ENCODE results near the gene HOXD3.

HOXD3 gene

GRCh38 chr2:176156807-176157498, at the start of gene HOXD3:
HOXD3 (plus strand) TSS chr2:176157307; CDS start chr2:176169115, 11,808 bp downstream.
- in situ Hi-C loops (cut with MboI; ENCODE audit: low sequenced_read_pairs), result no loop called here

- in situ Hi-C loops (cut with MboI; ENCODE audit: low sequenced_read_pairs), result no loop called here
Measured at GRCh38 chr2:176107731-176108181, 49.4 kb upstream of the HOXD3 start.

GRCh38 chr2:176109192-176109901, 47.8 kb upstream of the HOXD3 start:
- in situ Hi-C loops (cut with MboI; ENCODE audit: low sequenced_read_pairs), result no loop called here

- in situ Hi-C loops (cut with MboI; ENCODE audit: low sequenced_read_pairs), result no loop called here
Measured at GRCh38 chr2:176109946-176110345, 47.2 kb upstream of the HOXD3 start.

- in situ Hi-C loops (cut with MboI; ENCODE audit: low sequenced_read_pairs), result no loop called here
Measured at GRCh38 chr2:176110415-176111308, 46.4 kb upstream of the HOXD3 start.

- in situ Hi-C loops (cut with MboI; ENCODE audit: low sequenced_read_pairs), result no loop called here
Measured at GRCh38 chr2:176111309-176111663, 45.8 kb upstream of the HOXD3 start.

GRCh38 chr2:176111846-176112374, 45.2 kb upstream of the HOXD3 start:
- in situ Hi-C loops (cut with MboI; ENCODE audit: low sequenced_read_pairs), result no loop called here

GRCh38 chr2:176112375-176113302, 44.5 kb upstream of the HOXD3 start:
- in situ Hi-C loops (cut with MboI; ENCODE audit: low sequenced_read_pairs), result no loop called here

- in situ Hi-C loops (cut with MboI; ENCODE audit: low sequenced_read_pairs), result no loop called here
Measured at GRCh38 chr2:176114120-176114929, 42.8 kb upstream of the HOXD3 start.

- in situ Hi-C loops (cut with MboI; ENCODE audit: low sequenced_read_pairs), result no loop called here
Measured at GRCh38 chr2:176114930-176115625, 42.0 kb upstream of the HOXD3 start.

- in situ Hi-C loops (cut with MboI; ENCODE audit: low sequenced_read_pairs), result no loop called here
Measured at GRCh38 chr2:176115883-176116813, 41.0 kb upstream of the HOXD3 start, which contains the start of gene HOXD10. HOXD10 (plus strand) TSS chr2:176116778; CDS start chr2:176116834, 56 bp downstream.

- in situ Hi-C loops (cut with MboI; ENCODE audit: low sequenced_read_pairs), result no loop called here
Measured at GRCh38 chr2:176117162-176117822, 39.8 kb upstream of the HOXD3 start.

- in situ Hi-C loops (cut with MboI; ENCODE audit: low sequenced_read_pairs), result no loop called here
Measured at GRCh38 chr2:176117823-176118371, 39.2 kb upstream of the HOXD3 start.

GRCh38 chr2:176118601-176119339, 38.3 kb upstream of the HOXD3 start:
- in situ Hi-C loops (cut with MboI; ENCODE audit: low sequenced_read_pairs), result no loop called here

- in situ Hi-C loops (cut with MboI; ENCODE audit: low sequenced_read_pairs), result no loop called here
Measured at GRCh38 chr2:176120364-176121189, 36.5 kb upstream of the HOXD3 start.

All from HL-60/S4 treated with phorbol 12-myristate 13-acetate at 8.2 ng/mL for 4 days and 3 days (cell line).